Natural killer cell (primary cell): ENCODE data around the gene AGL. TPM values are rescaled to one million over a fixed set of nuclear protein-coding genes. Genes with fewer than 3 reads are reported as not detected.
"Not testable (repeated sequence)": the region's sequence is repeated elsewhere in the genome, so short reads cannot be mapped to it uniquely, and the experiment has no call there.

Source experiments
- ATAC-seq, 3 donors: fragments of 150-1000 bp in 2 of 3; fragments of 200-7000 bp in 1 of 3; cut with Tn5 transposase; 1 replicate in 1 of 3; 2 replicates in 2 of 3; pipeline ENCODE4 v1.10.0; 2021; ENCODE audit warnings: mild to moderate bottlenecking in 2 of 3, moderate library complexity in 2 of 3
- DNase-seq, 2 donors: peaks; one replicate each; pipeline versions ENCODE4 v3.0.0 to v3.0.0-alpha.2; 2013 to 2021; ENCODE audit warnings: mixed read lengths in 1 of 2
- H3K27ac ChIP-seq: one replicate; pipeline ENCODE4 v1.5.1; 2013; ENCODE audit warnings: mild to moderate bottlenecking, low read length
- H3K27me3 ChIP-seq: one replicate; pipeline ENCODE4 v1.6.1; 2013; ENCODE audit warnings: low read length; ENCODE audit not compliant: control insufficient read depth, insufficient read depth
- H3K36me3 ChIP-seq: one replicate; pipeline ENCODE4 v1.6.1; 2013; ENCODE audit warnings: low read length; ENCODE audit not compliant: control insufficient read depth, insufficient read depth
- H3K4me1 ChIP-seq: one replicate; pipeline ENCODE4 v1.6.1; 2013; ENCODE audit warnings: low read length; ENCODE audit not compliant: control insufficient read depth, insufficient read depth
- H3K4me3 ChIP-seq: one replicate; pipeline ENCODE4 v1.5.1; 2013; ENCODE audit warnings: low read length
- H3K9me3 ChIP-seq: one replicate; pipeline ENCODE4 v1.6.1; 2013; ENCODE audit warnings: low read length; ENCODE audit not compliant: control insufficient read depth, insufficient read depth
- H3K27ac Mint-ChIP-seq, 2 donors: one replicate each; pipeline ENCODE4 v1.8.0; 2022; ENCODE audit warnings: mild to moderate bottlenecking in 2 of 2, mixed read lengths in 2 of 2, moderate library complexity in 1 of 2
- H3K27me3 Mint-ChIP-seq, 2 donors: one replicate each; pipeline ENCODE4 v1.8.0; 2022; ENCODE audit warnings: low read depth in 2 of 2, mixed read lengths in 2 of 2
- H3K36me3 Mint-ChIP-seq: one replicate; pipeline ENCODE4 v1.8.0; 2022; ENCODE audit warnings: mixed read lengths
- H3K4me1 Mint-ChIP-seq, 2 donors: one replicate each; pipeline ENCODE4 v1.8.0; 2022; ENCODE audit warnings: mixed read lengths in 2 of 2
- H3K4me3 Mint-ChIP-seq: one replicate; pipeline ENCODE4 v1.8.0; 2022; ENCODE audit warnings: mild to moderate bottlenecking, moderate library complexity, mixed read lengths
- H3K9me3 Mint-ChIP-seq, 2 donors: one replicate each; pipeline ENCODE4 v1.8.0; 2022; ENCODE audit warnings: mixed read lengths in 2 of 2
- WGBS: methylation state at CpG from one replicate; pipeline ENCODE4 v1.1.7; 2013; ENCODE audit warnings: missing lambda C conversion rate; ENCODE audit not compliant: insufficient coverage; 5-methylcytosine and 5-hydroxymethylcytosine counted together
- intact Hi-C: fragments of 100-400 bp; cut with micrococcal nuclease; formaldehyde crosslinking; loops from one replicate; pipeline ENCODE4 v1.14.2; 2022
- total RNA-seq, 4 donors: library from RNA; stranded (reverse); fragments of 120-200 nt in 1 of 4; gene quantifications; one replicate each; pipeline versions ENCODE4 v1.2.3 to v1.2.4, GENCODE V29; 2013 to 2022
- TF ChIP-seq, protein P1 (sequence below): fragments of 200-600 bp; IDR thresholded peaks from one replicate; pipeline ENCODE4 v1.8.0; 2022; ENCODE audit warnings: antibody characterized with exemption

Gene AGL
- total RNA-seq, 3 donors from 2014 or later (not counting 1 experiment from before 2014, with no cell fraction given) = 13.5 to 19.4 (median 15.3) TPM

DNA sequence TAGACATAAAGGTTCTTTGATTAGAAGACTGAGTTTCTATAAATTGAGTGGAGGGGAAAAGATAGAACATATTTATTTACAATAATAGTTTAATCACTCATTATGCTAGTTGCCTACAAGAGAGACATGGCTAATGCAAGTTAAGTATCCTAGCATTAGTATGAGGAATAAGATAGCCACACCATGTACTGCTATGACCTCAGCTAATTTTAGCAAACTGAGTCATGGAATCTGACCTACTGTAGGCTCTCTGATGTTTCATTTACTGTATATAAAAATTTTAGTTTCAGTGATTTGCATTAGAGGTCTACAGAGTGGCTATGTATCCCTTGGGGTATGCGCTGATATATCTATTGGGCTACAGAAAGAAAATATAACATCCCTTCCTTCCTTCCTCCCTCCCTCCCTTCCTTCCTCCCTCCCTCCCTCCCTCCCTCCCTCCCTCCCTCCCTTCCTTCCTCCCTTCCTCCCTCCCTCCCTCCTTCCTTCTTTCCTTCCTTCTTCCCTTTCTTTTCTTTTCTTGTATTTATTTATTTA, 5.8 kb downstream of the AGL start:
- WGBS = no CpG with 5 or more reads among the region's 1 CpG
- no peaks in the 10 kb centered on the region for H3K4me1 ChIP-seq
- Mint-ChIP-seq H3K27me3 (no peaks in the 10 kb centered on the region), H3K27ac (no peak overlapping the region), H3K9me3 (no peaks in the 10 kb centered on the region), H3K36me3 (no peaks in the 10 kb centered on the region), H3K4me1 (peaks cover 12 to 15% of the 10 kb centered on the region in 2 donors), H3K4me3 (no peak overlapping the region)
- no peaks in the 10 kb centered on the region for H3K27me3 ChIP-seq
- no peak overlapping the region for H3K27ac ChIP-seq
- no peaks in the 10 kb centered on the region for H3K9me3 ChIP-seq
- no peak overlapping the region for H3K4me3 ChIP-seq
- intact Hi-C loops = no loop called here
- no peak for ATAC-seq
- H3K36me3 ChIP-seq = no peaks in the 10 kb centered on the region
- no peak for DNase-seq
- TF ChIP-seq, protein P1, sequence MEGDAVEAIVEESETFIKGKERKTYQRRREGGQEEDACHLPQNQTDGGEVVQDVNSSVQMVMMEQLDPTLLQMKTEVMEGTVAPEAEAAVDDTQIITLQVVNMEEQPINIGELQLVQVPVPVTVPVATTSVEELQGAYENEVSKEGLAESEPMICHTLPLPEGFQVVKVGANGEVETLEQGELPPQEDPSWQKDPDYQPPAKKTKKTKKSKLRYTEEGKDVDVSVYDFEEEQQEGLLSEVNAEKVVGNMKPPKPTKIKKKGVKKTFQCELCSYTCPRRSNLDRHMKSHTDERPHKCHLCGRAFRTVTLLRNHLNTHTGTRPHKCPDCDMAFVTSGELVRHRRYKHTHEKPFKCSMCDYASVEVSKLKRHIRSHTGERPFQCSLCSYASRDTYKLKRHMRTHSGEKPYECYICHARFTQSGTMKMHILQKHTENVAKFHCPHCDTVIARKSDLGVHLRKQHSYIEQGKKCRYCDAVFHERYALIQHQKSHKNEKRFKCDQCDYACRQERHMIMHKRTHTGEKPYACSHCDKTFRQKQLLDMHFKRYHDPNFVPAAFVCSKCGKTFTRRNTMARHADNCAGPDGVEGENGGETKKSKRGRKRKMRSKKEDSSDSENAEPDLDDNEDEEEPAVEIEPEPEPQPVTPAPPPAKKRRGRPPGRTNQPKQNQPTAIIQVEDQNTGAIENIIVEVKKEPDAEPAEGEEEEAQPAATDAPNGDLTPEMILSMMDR = no peak

DNA sequence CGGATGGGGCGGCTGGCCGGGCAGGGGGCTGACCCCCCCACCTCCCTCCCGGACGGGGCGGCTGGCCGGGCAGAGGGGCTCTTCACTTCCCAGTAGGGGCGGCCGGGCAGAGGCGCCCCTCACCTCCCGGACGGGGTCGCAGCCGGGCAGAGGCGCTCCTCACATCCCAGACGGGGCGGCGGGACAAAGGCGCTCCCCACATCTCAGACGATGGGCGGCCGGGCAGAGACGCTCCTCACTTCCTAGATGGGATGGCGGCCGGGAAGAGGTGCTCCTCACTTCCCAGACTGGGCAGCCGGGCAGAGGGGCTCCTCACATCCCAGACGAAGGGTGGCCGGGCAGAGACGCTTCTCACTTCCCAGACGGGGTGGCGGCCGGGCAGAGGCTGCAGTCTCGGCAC, 6.9 kb downstream of the AGL start:
- H3K36me3 ChIP-seq, H3K4me3 ChIP-seq, H3K27me3 ChIP-seq, H3K27ac Mint-ChIP-seq, H3K9me3 Mint-ChIP-seq, H3K27me3 Mint-ChIP-seq, ATAC-seq, H3K27ac ChIP-seq, H3K9me3 ChIP-seq, H3K36me3 Mint-ChIP-seq, H3K4me3 Mint-ChIP-seq, intact Hi-C loops, H3K4me1 ChIP-seq, DNase-seq, H3K4me1 Mint-ChIP-seq: not testable (repeated sequence)
- WGBS = 98% methylated on average over 13 of the region's 33 CpGs

DNA sequence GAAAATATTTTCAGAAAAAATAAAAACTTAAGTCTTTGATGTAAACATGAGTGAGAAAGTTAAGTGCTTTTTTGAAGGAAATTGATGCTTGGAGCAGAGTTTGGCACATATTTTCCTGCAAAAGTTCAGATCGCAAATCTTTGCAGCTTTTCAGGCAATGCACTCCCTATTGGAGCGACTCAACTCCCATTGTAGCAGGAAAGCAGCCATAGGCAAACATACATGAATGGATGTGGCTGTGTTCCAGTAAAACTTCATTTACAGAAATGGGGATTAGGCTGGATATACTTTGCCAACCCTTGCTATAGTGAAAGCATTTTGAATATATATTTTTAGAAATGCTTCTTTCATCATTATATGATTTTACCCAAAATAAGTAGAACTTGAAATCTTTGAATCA, 8.1 kb downstream of the AGL start:
- Mint-ChIP-seq H3K4me3 (no peak overlapping the region), H3K4me1 (peaks cover 0 to 2% of the 10 kb centered on the region in 2 donors), H3K27me3 (no peaks in the 10 kb centered on the region), H3K27ac (no peak overlapping the region), H3K9me3 (no peaks in the 10 kb centered on the region), H3K36me3 (no peaks in the 10 kb centered on the region)
- DNase-seq (no peak), ATAC-seq (no peak)
- H3K27me3 ChIP-seq = no peaks in the 10 kb centered on the region
- TF ChIP-seq, protein P1 = no peak
- H3K36me3 ChIP-seq = peaks cover 9% of the 10 kb centered on the region
- intact Hi-C loops = no loop called here
- H3K4me3 ChIP-seq = no peak overlapping the region
- H3K9me3 ChIP-seq = no peaks in the 10 kb centered on the region
- WGBS = 95% methylated on average over 2 of the region's 2 CpGs
- no peak overlapping the region for H3K27ac ChIP-seq
- no peaks in the 10 kb centered on the region for H3K4me1 ChIP-seq

DNA sequence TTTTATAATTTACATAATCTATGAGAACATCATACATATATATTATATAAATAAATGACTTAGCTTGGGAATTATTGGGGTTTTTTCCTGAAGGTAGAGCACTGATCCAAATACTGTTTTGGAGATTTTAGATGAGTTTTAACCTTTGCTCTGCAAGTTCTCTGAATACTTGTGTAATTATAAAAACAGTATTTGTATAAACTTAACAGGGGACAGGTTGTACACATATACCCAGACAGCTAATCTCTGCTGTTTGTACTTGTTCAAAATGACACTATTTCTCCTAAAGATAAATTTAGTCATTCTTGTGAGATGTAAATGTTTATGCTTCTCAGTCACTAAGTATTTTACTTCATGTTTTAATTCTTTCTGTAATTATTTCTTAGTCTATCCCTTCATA, 8.7 kb downstream of the AGL start:
- Mint-ChIP-seq H3K4me3 (no peak overlapping the region), H3K4me1 (no peaks in the 10 kb centered on the region), H3K36me3 (no peaks in the 10 kb centered on the region), H3K27ac (no peak overlapping the region), H3K27me3 (no peaks in the 10 kb centered on the region), H3K9me3 (no peaks in the 10 kb centered on the region)
- intact Hi-C loops = no loop called here
- peaks cover 10% of the 10 kb centered on the region for H3K36me3 ChIP-seq
- no peaks in the 10 kb centered on the region for H3K4me1 ChIP-seq
- ATAC-seq (no peak), DNase-seq (no peak)
- no peaks in the 10 kb centered on the region for H3K9me3 ChIP-seq
- no peaks in the 10 kb centered on the region for H3K27me3 ChIP-seq
- no peak overlapping the region for H3K4me3 ChIP-seq
- no peak overlapping the region for H3K27ac ChIP-seq
- TF ChIP-seq, protein P1 = no peak
